SK-N-SH (cell line): ENCODE measurements around the gene IGF2R. TPM values are rescaled to one million over a fixed set of nuclear protein-coding genes. Genes with fewer than 3 reads are reported as not detected.

ENCODE experiments used
- CTCF ChIA-PET: fragments of 300-600, 350-600 bp; formaldehyde crosslinking; extraction: SDS; loops from one replicate; lab custom pipeline; 2021; lab: Yijun Ruan, JAX
- POLR2A ChIA-PET: fragments of 350-600 bp; sonication (Branson Sonifier 250); formaldehyde crosslinking; extraction: SDS; loops from one replicate; lab custom pipeline; 2020; ENCODE audit warnings: antibody characterized with exemption, inconsistent platforms; lab: Yijun Ruan, JAX
- DNase-seq: peaks from one replicate; pipeline ENCODE4 v3.0.0; 2012
- H2AFZ ChIP-seq: fragments of 200-600 bp; sonication (generic); 2 replicates; pipeline ENCODE4 v1.8.1; 2016; ENCODE audit warnings: antibody characterized with exemption, mild to moderate bottlenecking, low read depth
- H3F3A ChIP-seq: fragments of 200-600 bp; sonication (generic); replicated peaks from 2 replicates; pipeline ENCODE3; 2016; ENCODE audit warnings: antibody characterized with exemption, mild to moderate bottlenecking; ENCODE audit not compliant: insufficient read depth
- H3K27ac ChIP-seq, 2 experiments: fragments of 200-500 bp in 1 of 2; fragments of 200-600 bp in 1 of 2; sonication (Bioruptor generic) in 1 of 2; sonication (generic), shearing (Covaris generic) in 1 of 2; 2 replicates each; pipeline versions ENCODE4 v1.5.1 to v1.6.1; 2014 to 2016; ENCODE audit warnings: low read depth in 2 of 2, inconsistent platforms in 1 of 2, low read length in 1 of 2, mild to moderate bottlenecking in 1 of 2, mixed read lengths in 1 of 2
- H3K27me3 ChIP-seq: fragments of 200-600 bp; sonication (generic), shearing (Covaris generic); 2 replicates; pipeline ENCODE4 v1.6.1; 2016; ENCODE audit warnings: mixed run types; ENCODE audit not compliant: insufficient read depth
- H3K36me3 ChIP-seq, 2 experiments: fragments of 200-500 bp in 1 of 2; fragments of 200-600 bp in 1 of 2; sonication (Bioruptor generic) in 1 of 2; sonication (generic) in 1 of 2; replicated peaks in 1 of 2; 2 replicates each; pipeline versions ENCODE3 to v1.5.1; 2014 to 2016; ENCODE audit warnings: low read length in 1 of 2, mild to moderate bottlenecking in 1 of 2; ENCODE audit not compliant: insufficient read depth in 2 of 2, control insufficient read depth in 1 of 2
- H3K4me1 ChIP-seq, 2 experiments: fragments of 200-500 bp in 1 of 2; fragments of 200-600 bp in 1 of 2; sonication (Bioruptor generic) in 1 of 2; sonication (generic), shearing (Covaris generic) in 1 of 2; 2 replicates each; pipeline versions ENCODE4 v1.5.1 to v1.6.1; 2014 to 2016; ENCODE audit warnings: low read depth in 1 of 2, low read length in 1 of 2, mixed run types in 1 of 2; ENCODE audit not compliant: insufficient read depth in 2 of 2, control insufficient read depth in 1 of 2
- H3K4me2 ChIP-seq: fragments of 200-600 bp; sonication (generic), shearing (Covaris generic); 2 replicates; pipeline ENCODE4 v1.6.1; 2017; ENCODE audit warnings: mixed run types
- H3K4me3 ChIP-seq, 2 experiments: fragments of 200-500 bp in 1 of 2; fragments of 200-600 bp in 1 of 2; sonication (Bioruptor generic) in 1 of 2; sonication (generic), shearing (Covaris generic) in 1 of 2; 2 replicates each; pipeline versions ENCODE4 v1.5.1 to v1.8.1; 2014 to 2016; ENCODE audit warnings: low read depth in 2 of 2, inconsistent platforms in 1 of 2, low read length in 1 of 2, mild to moderate bottlenecking in 1 of 2, mixed read lengths in 1 of 2, moderate library complexity in 1 of 2
- H3K79me2 ChIP-seq: fragments of 200-600 bp; sonication (generic); 2 replicates; pipeline ENCODE4 v1.8.1; 2017; ENCODE audit warnings: mild to moderate bottlenecking; ENCODE audit not compliant: insufficient read depth
- H3K9ac ChIP-seq: fragments of 200-600 bp; sonication (generic); 2 replicates; pipeline ENCODE4 v1.6.1; 2017; ENCODE audit warnings: mixed run types
- H3K9me2 ChIP-seq: fragments of 200-600 bp; sonication (generic); 2 replicates; pipeline ENCODE4 v1.6.1; 2017; ENCODE audit warnings: mixed run types
- H3K9me3 ChIP-seq: fragments of 200-600 bp; sonication (generic); 2 replicates; pipeline ENCODE4 v1.6.1; 2017; ENCODE audit warnings: mixed run types, mild to moderate bottlenecking, moderate library complexity
- H4K20me1 ChIP-seq: fragments of 200-600 bp; sonication (generic); 2 replicates; pipeline ENCODE4 v1.6.1; 2017; ENCODE audit warnings: mild to moderate bottlenecking, mixed run types; ENCODE audit not compliant: insufficient read depth
- ELF1 ChIP-seq: IDR thresholded peaks from 2 replicates; pipeline ENCODE4 v1.4.0; 2012
- FOXM1 ChIP-seq: IDR thresholded peaks from 2 replicates; pipeline ENCODE4 v1.4.0; 2012; ENCODE audit warnings: low read depth, mild to moderate bottlenecking
- GATA2 ChIP-seq: sonication (generic); formaldehyde crosslinking; IDR thresholded peaks from 2 replicates; pipeline ENCODE4 v1.5.0; 2020; ENCODE audit warnings: mild to moderate bottlenecking, missing genetic modification reagents
- JUND ChIP-seq: IDR thresholded peaks from 2 replicates; pipeline ENCODE4 v1.4.0; 2012
- MXI1 ChIP-seq: IDR thresholded peaks from 2 replicates; pipeline ENCODE4 v1.6.1; 2012; ENCODE audit warnings: mild to moderate bottlenecking, low read depth, low read length, improper control_type of control experiment
- NFIC ChIP-seq: IDR thresholded peaks from 2 replicates; pipeline ENCODE4 v1.4.0; 2012; ENCODE audit warnings: borderline replicate concordance
- SMC3 ChIP-seq: IDR thresholded peaks from 2 replicates; pipeline ENCODE4 v1.6.1; 2012; ENCODE audit warnings: low read depth, low read length, improper control_type of control experiment
- TEAD4 ChIP-seq: IDR thresholded peaks from 2 replicates; pipeline ENCODE4 v1.4.0; 2012; ENCODE audit warnings: mild to moderate bottlenecking, borderline replicate concordance; ENCODE audit not compliant: insufficient read depth
- WGBS: methylation state at CpG from one replicate; pipeline ENCODE4 v1.1.6; 2017; ENCODE audit warnings: low lambda C conversion rate; 5-methylcytosine and 5-hydroxymethylcytosine counted together
- polyA plus RNA-seq, 3 experiments: library from polyadenylated mRNA; depleted of rRNA; stranded (reverse); fragments of >200 nt; gene quantifications; 2 replicates each; pipeline ENCODE4 v1.2.3, GENCODE V29; 2012
- TF ChIP-seq, protein P1 (sequence below): IDR thresholded peaks from 2 replicates; pipeline ENCODE4; 2012
- TF ChIP-seq, protein P2 (sequence below): fragments of 150-350 bp; IDR thresholded peaks from 2 replicates; pipeline ENCODE4 v1.6.1; 2016; ENCODE audit warnings: mild to moderate bottlenecking, low read depth, low read length
- TF ChIP-seq, protein P3 (sequence below): IDR thresholded peaks from 2 replicates; pipeline ENCODE4 v1.4.0; 2012; ENCODE audit warnings: low read depth, borderline replicate concordance
- TF ChIP-seq, protein P4 (sequence below): fragments of 200-600 bp; sonication (generic); IDR thresholded peaks from 2 replicates; pipeline ENCODE4 v1.6.1; 2017; ENCODE audit warnings: antibody characterized with exemption, mild to moderate bottlenecking, moderate library complexity

IGF2R gene
- polyA plus RNA-seq, 1 of the 3 experiments (the other 2 are of a cell fraction): 45.0 TPM

DNA sequence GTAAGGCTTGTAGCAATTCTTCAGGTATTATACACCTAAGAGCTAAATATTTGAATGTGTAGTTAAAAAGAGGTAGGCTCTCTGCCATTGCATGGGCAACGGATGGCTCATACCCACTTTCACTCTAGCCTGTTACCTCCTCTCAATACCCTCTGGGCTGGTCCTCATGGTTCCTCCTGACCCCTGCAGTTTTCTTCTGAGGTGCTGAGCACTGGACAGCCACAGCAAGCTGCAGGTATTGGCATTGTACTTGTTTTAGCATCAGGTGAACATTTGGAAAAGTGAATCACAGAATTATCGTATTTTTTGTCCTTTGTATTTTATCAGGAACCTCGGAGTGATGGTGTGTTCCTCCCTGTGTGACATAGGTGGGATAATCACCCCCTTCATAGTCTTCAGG is 185.6 kb downstream of the IGF2R start:
- 14% methylated on average over 3 of the region's 3 CpGs for WGBS
- H3K9me3 ChIP-seq: no peaks in the 10 kb centered on the region
- POLR2A ChIA-PET: no interaction called here

More for the DNA sequence above, 185.6 kb downstream of the IGF2R start:
- no peak for DNase-seq
- Histone ChIP-seq H4K20me1 (no peaks in the 10 kb centered on the region), H3K4me2 (no peak overlapping the region), H3K27ac (no peak overlapping the region), H2AFZ (no peak overlapping the region), H3K4me3 (no peak overlapping the region), H3K4me1 (no peaks in the 10 kb centered on the region)
- CTCF ChIA-PET: no interaction called here
- TF ChIP-seq NFIC (no peak), MXI1 (no peak), TEAD4 (no peak), ELF1 (no peak), JUND (no peak), GATA2 (CRISPR knock-in tag) (no peak), FOXM1 (no peak), SMC3 (no peak)
- TF ChIP-seq, protein P1, sequence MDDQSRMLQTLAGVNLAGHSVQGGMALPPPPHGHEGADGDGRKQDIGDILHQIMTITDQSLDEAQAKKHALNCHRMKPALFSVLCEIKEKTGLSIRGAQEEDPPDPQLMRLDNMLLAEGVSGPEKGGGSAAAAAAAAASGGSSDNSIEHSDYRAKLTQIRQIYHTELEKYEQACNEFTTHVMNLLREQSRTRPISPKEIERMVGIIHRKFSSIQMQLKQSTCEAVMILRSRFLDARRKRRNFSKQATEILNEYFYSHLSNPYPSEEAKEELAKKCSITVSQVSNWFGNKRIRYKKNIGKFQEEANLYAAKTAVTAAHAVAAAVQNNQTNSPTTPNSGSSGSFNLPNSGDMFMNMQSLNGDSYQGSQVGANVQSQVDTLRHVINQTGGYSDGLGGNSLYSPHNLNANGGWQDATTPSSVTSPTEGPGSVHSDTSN: no peak
- TF ChIP-seq, protein P2, sequence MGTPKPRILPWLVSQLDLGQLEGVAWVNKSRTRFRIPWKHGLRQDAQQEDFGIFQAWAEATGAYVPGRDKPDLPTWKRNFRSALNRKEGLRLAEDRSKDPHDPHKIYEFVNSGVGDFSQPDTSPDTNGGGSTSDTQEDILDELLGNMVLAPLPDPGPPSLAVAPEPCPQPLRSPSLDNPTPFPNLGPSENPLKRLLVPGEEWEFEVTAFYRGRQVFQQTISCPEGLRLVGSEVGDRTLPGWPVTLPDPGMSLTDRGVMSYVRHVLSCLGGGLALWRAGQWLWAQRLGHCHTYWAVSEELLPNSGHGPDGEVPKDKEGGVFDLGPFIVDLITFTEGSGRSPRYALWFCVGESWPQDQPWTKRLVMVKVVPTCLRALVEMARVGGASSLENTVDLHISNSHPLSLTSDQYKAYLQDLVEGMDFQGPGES: no peak
- TF ChIP-seq, protein P3, sequence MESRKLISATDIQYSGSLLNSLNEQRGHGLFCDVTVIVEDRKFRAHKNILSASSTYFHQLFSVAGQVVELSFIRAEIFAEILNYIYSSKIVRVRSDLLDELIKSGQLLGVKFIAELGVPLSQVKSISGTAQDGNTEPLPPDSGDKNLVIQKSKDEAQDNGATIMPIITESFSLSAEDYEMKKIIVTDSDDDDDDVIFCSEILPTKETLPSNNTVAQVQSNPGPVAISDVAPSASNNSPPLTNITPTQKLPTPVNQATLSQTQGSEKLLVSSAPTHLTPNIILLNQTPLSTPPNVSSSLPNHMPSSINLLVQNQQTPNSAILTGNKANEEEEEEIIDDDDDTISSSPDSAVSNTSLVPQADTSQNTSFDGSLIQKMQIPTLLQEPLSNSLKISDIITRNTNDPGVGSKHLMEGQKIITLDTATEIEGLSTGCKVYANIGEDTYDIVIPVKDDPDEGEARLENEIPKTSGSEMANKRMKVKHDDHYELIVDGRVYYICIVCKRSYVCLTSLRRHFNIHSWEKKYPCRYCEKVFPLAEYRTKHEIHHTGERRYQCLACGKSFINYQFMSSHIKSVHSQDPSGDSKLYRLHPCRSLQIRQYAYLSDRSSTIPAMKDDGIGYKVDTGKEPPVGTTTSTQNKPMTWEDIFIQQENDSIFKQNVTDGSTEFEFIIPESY: no peak
- TF ChIP-seq, protein P4, sequence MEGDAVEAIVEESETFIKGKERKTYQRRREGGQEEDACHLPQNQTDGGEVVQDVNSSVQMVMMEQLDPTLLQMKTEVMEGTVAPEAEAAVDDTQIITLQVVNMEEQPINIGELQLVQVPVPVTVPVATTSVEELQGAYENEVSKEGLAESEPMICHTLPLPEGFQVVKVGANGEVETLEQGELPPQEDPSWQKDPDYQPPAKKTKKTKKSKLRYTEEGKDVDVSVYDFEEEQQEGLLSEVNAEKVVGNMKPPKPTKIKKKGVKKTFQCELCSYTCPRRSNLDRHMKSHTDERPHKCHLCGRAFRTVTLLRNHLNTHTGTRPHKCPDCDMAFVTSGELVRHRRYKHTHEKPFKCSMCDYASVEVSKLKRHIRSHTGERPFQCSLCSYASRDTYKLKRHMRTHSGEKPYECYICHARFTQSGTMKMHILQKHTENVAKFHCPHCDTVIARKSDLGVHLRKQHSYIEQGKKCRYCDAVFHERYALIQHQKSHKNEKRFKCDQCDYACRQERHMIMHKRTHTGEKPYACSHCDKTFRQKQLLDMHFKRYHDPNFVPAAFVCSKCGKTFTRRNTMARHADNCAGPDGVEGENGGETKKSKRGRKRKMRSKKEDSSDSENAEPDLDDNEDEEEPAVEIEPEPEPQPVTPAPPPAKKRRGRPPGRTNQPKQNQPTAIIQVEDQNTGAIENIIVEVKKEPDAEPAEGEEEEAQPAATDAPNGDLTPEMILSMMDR: no peak
- TF ChIP-seq, all 33 proteins: peak for 0
- H3K79me2 ChIP-seq: no peaks in the 10 kb centered on the region
- H3F3A ChIP-seq: no peaks in the 10 kb centered on the region
- no peaks in the 10 kb centered on the region for H3K27me3 ChIP-seq
- no peaks in the 10 kb centered on the region for H3K9me2 ChIP-seq
- H3K9ac ChIP-seq: no peak overlapping the region
- no peaks in the 10 kb centered on the region for H3K36me3 ChIP-seq
